Adrenal gland (tissue), 12 donors: ENCODE results near the gene BZW2. TPM values are rescaled to one million over a fixed set of nuclear protein-coding genes. Genes with fewer than 3 reads are reported as not detected.

Experiments
- DNase-seq, 7 donors: peaks; one replicate each; pipeline ENCODE4 v3.0.0-alpha.2; 2019 to 2020
- H3K27ac ChIP-seq, 5 donors: fragments of 200-600 bp; sonication (generic) in 4 of 5; 1 replicate in 3 of 5; 2 replicates in 2 of 5; pipeline versions ENCODE4 v1.5.1 to v1.8.0; 2016 to 2020; ENCODE audit warnings: mild to moderate bottlenecking in 1 of 5
- H3K27me3 ChIP-seq: fragments of 200-600 bp; 2 replicates; pipeline ENCODE4 v1.8.0; 2021
- H3K36me3 ChIP-seq, 2 donors: fragments of 200-600 bp; replicated peaks in 1 of 2; 1 replicate in 1 of 2; 2 replicates in 1 of 2; pipeline versions ENCODE4 v1.5.1 to v1.8.0; 2018 to 2022
- H3K4me1 ChIP-seq, 2 donors: fragments of 200-600 bp; replicated peaks in 1 of 2; 1 replicate in 1 of 2; 2 replicates in 1 of 2; pipeline versions ENCODE4 v1.5.1 to v1.8.0; 2018 to 2021
- H3K4me3 ChIP-seq, 4 donors: fragments of 200-600 bp; sonication (generic) in 3 of 4; one replicate each; pipeline ENCODE4 v1.5.1; 2016 to 2018
- H3K9me3 ChIP-seq, 3 donors: fragments of 200-600 bp; sonication (generic) in 1 of 3; replicated peaks in 1 of 3; 1 replicate in 2 of 3; 2 replicates in 1 of 3; pipeline versions ENCODE4 v1.5.1 to v1.8.0; 2016 to 2021
- POLR2A ChIP-seq, 2 donors: fragments of 450-650 bp; IDR thresholded peaks; one replicate each; pipeline ENCODE4 v1.6.1; 2017; ENCODE audit warnings: antibody characterized with exemption in 2 of 2, mild to moderate bottlenecking in 2 of 2, moderate library complexity in 1 of 2
- WGBS, 4 donors: extraction: QIAGEN DNeasy Blood & Tissue Kit in 2 of 4; methylation state at CpG; one replicate each; pipeline versions ENCODE4 v1.1.5 to v1.1.7; 2013 to 2017; 5-methylcytosine and 5-hydroxymethylcytosine counted together
- intact Hi-C, 2 donors: fragments of 100-400 bp; cut with DNase I; formaldehyde crosslinking; loops; one replicate each; pipeline versions ENCODE4 v1.14.1 to v1.15.0; 2022 to 2023
- polyA plus RNA-seq, 3 donors: library from polyadenylated mRNA; stranded (reverse); fragments of 200-250 nt in 2 of 3; fragments of 350-450 nt in 1 of 3; fragmentation: Illumina TruSeq in 1 of 3; extraction: RNeasy Lipid Tissue Mini Kit (QIAGEN cat#74804) in 1 of 3; gene quantifications; one replicate each; pipeline ENCODE4 v1.2.3, GENCODE V29; 2013 to 2014
- total RNA-seq, 9 donors: library from RNA; depleted of rRNA in 4 of 9; stranded (reverse); fragments of >200 nt in 4 of 9; fragments of 120-200 nt in 1 of 9; fragmentation: NEBNext Ultra II Directional in 1 of 9; extraction: Animal tissue kit (Norgen Biotek cat#: 25700) in 1 of 9; gene quantifications; one replicate each; pipeline versions ENCODE4 v1.1.0 to v1.2.4, GENCODE V29; 2013 to 2023
- TF ChIP-seq, protein P1 (sequence below), 6 experiments: fragments of 450-650 bp in 4 of 6; fragments of 200-600 bp in 2 of 6; sonication (generic) in 1 of 6; IDR thresholded peaks; 1 replicate in 5 of 6; 2 replicates in 1 of 6; pipeline versions ENCODE4 v1.5.1 to v1.8.0; 2016 to 2021; ENCODE audit warnings: antibody characterized with exemption in 6 of 6, mild to moderate bottlenecking in 2 of 6, moderate library complexity in 1 of 6
- donor health status: healthy with polysubstance abuse.
- donor health status: Bipolar disorder and iron deficiency.
- donor health status: DM: yes; HTN: yes; CAD: no.
- donor health status: DM: no; HTN: no; CAD: no.
- donor health status: DM: no; HTN: no; CAD: no.
- donor health status: DM: yes; HTN: yes; CAD: no.

Gene BZW2
- total and polyA plus RNA-seq, 12 donors = 11.1 to 46.5 (median 34.2) TPM

DNA sequence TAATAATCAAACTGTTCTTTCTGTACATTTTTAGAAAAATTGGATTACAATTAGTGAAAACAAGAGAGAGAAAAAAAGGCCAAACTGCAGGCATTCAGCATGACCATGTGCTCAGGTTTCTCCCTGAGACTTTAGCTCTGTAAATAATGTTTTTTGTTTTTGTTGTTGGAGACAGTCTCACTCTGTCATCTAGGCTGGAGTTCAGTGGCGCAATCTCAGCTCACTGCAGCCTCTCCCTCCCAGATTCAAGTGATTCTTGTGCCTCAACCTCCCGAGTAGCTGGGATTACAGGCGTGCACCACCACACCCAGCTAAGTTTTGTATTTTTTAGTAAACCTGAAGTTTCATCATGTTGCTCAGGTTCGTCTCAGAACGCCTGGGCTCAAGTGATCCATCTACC is 23.0 kb downstream of the BZW2 start:
- intact Hi-C loops = no loop called here
- 93 to 98% (median 96%) methylated on average over 5 of the region's 5 CpGs for WGBS, 4 donors
- Histone ChIP-seq H3K27ac (peak overlapping the region in 4 of 5 donors; percentile 11 to 82 (median 46)), H3K27me3 (no peaks in the 10 kb centered on the region), H3K4me1 (peaks cover 0 to 19% of the 10 kb centered on the region in 2 donors), H3K9me3 (no peaks in the 10 kb centered on the region), H3K36me3 (no peaks in the 10 kb centered on the region), H3K4me3 (no peak overlapping the region)
- TF ChIP-seq, protein P1, sequence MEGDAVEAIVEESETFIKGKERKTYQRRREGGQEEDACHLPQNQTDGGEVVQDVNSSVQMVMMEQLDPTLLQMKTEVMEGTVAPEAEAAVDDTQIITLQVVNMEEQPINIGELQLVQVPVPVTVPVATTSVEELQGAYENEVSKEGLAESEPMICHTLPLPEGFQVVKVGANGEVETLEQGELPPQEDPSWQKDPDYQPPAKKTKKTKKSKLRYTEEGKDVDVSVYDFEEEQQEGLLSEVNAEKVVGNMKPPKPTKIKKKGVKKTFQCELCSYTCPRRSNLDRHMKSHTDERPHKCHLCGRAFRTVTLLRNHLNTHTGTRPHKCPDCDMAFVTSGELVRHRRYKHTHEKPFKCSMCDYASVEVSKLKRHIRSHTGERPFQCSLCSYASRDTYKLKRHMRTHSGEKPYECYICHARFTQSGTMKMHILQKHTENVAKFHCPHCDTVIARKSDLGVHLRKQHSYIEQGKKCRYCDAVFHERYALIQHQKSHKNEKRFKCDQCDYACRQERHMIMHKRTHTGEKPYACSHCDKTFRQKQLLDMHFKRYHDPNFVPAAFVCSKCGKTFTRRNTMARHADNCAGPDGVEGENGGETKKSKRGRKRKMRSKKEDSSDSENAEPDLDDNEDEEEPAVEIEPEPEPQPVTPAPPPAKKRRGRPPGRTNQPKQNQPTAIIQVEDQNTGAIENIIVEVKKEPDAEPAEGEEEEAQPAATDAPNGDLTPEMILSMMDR (IDR thresholded peaks at IDR 0.05) = no peak
- no peak for TF ChIP-seq POLR2A (IDR thresholded peaks at IDR 0.05)
- peak in 1 of 7 donors; percentile 13 for DNase-seq

DNA sequence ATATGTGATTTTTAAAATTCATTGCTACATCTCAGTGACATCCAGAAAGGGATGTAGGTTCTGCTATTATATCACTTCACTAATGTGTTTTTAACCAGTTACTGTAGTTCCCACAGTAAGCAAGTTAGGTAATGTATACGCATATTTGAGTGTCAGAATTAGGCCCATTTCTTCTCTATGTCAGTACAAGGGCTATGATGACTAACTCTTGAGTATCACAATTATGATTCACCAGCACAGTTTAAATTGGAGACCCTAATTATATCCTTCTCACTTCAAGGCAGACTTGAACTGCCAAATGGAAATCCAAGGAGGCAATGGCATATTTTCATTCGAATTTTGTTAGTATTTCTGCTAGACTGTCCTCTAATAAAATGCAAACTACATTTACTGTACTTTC is 23.6 kb downstream of the BZW2 start:
- no peaks in the 10 kb centered on the region for H3K36me3 ChIP-seq
- H3K4me3 ChIP-seq = no peak overlapping the region
- 93 to 98% (median 95%) methylated on average over 2 of the region's 2 CpGs for WGBS, 4 donors
- intact Hi-C loops = no loop called here
- peaks cover 0 to 19% of the 10 kb centered on the region in 2 donors for H3K4me1 ChIP-seq
- H3K9me3 ChIP-seq = no peaks in the 10 kb centered on the region
- no peaks in the 10 kb centered on the region for H3K27me3 ChIP-seq
- TF ChIP-seq, protein P1 (IDR thresholded peaks at IDR 0.05) = no peak
- no peak for TF ChIP-seq POLR2A (IDR thresholded peaks at IDR 0.05)
- DNase-seq = no peak
- H3K27ac ChIP-seq = peak overlapping the region in 1 of 5 donors; percentile 82

DNA sequence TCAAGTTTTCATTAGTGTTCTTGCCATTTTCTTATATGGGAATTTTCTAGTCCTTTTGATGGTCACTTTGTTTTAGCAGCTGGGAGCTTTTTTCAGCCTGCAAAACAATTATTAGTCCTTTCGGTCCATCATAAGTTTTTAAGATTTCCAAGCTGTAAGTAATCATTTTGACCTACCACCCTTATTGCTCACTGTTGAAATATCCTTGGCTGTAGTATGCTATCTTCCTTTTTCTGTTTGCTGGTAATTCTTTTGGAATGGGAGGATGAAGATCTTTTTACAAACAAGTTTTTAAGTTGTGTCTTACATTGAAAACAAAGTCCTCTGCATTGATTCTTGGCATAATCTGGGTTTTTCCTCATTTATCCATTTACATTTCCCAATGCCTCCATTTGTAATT is 24.0 kb downstream of the BZW2 start:
- no peak overlapping the region for H3K4me3 ChIP-seq
- H3K27me3 ChIP-seq = no peaks in the 10 kb centered on the region
- peak overlapping the region in 1 of 5 donors; percentile 82 for H3K27ac ChIP-seq
- intact Hi-C loops = no loop called here
- no peak for DNase-seq
- 70 to 77% (median 73%) methylated on average over 1 of the region's 1 CpG for WGBS, 4 donors
- TF ChIP-seq, protein P1 (IDR thresholded peaks at IDR 0.05) = no peak
- no peak for TF ChIP-seq POLR2A (IDR thresholded peaks at IDR 0.05)
- peaks cover 0 to 19% of the 10 kb centered on the region in 2 donors for H3K4me1 ChIP-seq
- no peaks in the 10 kb centered on the region for H3K36me3 ChIP-seq
- H3K9me3 ChIP-seq = no peaks in the 10 kb centered on the region

DNA sequence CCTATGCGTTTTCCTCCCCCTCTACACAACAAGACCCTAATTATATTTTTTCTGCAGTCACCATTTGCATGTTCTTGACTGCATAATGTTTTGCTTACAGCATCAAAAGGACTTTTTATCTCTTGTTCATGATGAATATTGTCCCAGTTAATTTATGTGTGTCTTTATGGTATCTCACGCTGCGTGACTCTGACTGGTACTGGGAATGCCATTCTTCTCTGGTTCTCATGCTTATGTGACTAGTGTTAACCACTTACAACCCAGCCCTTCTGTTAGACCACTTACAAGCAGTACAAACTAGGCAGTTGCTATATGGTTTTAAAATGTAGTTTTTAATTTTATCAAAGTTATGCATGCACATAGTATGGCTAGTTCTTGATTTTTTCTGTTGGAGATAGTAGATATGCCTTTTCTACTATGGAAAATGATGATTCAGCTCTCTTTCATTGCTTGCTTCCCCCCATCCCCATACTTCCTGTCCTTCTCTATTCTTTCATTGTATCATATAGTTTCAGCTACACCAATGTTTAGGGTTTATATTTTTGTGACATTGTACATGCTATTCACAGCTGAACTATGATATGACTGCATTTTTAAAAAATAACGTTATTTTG is 24.9 kb downstream of the BZW2 start:
- no peak overlapping the region for H3K4me3 ChIP-seq
- TF ChIP-seq, protein P1 (IDR thresholded peaks at IDR 0.05) = no peak
- intact Hi-C loops = no loop called here
- 93 to 95% (median 94%) methylated on average over 4 of the region's 4 CpGs for WGBS, 4 donors
- H3K27ac ChIP-seq = no peak overlapping the region
- H3K27me3 ChIP-seq = no peaks in the 10 kb centered on the region
- peaks cover 0 to 19% of the 10 kb centered on the region in 2 donors for H3K4me1 ChIP-seq
- no peaks in the 10 kb centered on the region for H3K9me3 ChIP-seq
- no peak for DNase-seq
- no peaks in the 10 kb centered on the region for H3K36me3 ChIP-seq
